Measurements from ENCODE around the gene CCNA2. TPM values are rescaled to one million over a fixed set of nuclear protein-coding genes. Genes with fewer than 3 reads are reported as not detected.

CCNA2 gene
- total RNA-seq, 4 donors from 2014 or later, result 11.6 to 43.5 (median 22.6) TPM

GRCh38 chr4:121783210-121783609 lies 40.5 kb downstream of the CCNA2 start:
- intact Hi-C loops (cut with DNase I), result no loop called here

DNA sequence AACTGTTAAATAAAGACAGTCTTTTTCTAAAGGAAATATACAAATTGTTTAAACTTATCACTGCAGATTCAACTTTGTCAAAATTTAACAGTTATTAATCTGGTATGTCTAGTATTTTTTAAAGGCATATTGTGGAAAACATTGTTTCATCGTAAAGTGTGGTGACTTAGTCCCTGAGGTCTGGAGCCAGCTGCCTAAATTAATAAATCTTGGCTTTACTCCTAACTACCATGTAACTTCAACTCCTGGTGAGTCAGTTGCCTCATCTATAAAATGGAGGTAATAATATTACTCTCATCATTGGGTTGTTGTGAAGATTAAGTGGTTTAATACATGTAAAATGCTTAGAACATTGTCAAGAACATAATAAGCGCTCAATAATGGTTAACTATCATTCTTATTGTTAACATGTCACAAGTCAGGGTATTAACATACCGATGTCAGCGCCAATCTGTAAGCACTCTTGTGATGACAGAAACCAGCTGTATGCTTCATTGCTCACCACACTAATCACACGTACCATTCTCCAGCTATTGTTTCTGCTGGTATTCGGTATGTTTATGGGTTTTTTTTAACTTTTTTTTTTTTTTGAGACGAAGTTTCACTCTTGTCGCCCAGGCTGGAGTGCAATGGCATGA lies 44.6 kb downstream of the CCNA2 start:
- Histone ChIP-seq H3K4me1 (no peaks in the 10 kb centered on the region), H3K27me3 (peaks cover 0 to 15% (median 0%) of the 10 kb centered on the region in 4 donors), H3K4me3 (no peak overlapping the region), H3K36me3 (no peaks in the 10 kb centered on the region), H3K27ac (no peak overlapping the region), H3K9me3 (no peaks in the 10 kb centered on the region)
- TF ChIP-seq POLR2A (IDR thresholded peaks at IDR 0.05), result no peak
- TF ChIP-seq, protein P1, sequence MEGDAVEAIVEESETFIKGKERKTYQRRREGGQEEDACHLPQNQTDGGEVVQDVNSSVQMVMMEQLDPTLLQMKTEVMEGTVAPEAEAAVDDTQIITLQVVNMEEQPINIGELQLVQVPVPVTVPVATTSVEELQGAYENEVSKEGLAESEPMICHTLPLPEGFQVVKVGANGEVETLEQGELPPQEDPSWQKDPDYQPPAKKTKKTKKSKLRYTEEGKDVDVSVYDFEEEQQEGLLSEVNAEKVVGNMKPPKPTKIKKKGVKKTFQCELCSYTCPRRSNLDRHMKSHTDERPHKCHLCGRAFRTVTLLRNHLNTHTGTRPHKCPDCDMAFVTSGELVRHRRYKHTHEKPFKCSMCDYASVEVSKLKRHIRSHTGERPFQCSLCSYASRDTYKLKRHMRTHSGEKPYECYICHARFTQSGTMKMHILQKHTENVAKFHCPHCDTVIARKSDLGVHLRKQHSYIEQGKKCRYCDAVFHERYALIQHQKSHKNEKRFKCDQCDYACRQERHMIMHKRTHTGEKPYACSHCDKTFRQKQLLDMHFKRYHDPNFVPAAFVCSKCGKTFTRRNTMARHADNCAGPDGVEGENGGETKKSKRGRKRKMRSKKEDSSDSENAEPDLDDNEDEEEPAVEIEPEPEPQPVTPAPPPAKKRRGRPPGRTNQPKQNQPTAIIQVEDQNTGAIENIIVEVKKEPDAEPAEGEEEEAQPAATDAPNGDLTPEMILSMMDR (IDR thresholded peaks at IDR 0.05), result no peak
- no peak for DNase-seq
- intact Hi-C loops (cut with DNase I), result no loop called here
- 64 to 67% methylated on average over 8 of the region's 8 CpGs for WGBS, 2 donors

More at GRCh38 chr4:121783210-121783609, 40.5 kb downstream of the CCNA2 start:
- peaks cover 0 to 22% (median 0%) of the 10 kb centered on the region in 4 donors for H3K27me3 ChIP-seq
- H3K27ac ChIP-seq, result no peak overlapping the region
- WGBS, 2 donors, result 71 to 73% methylated on average over 1 of the region's 1 CpG
- no peak for DNase-seq
- peaks cover 0 to 2% (median 0%) of the 10 kb centered on the region in 3 donors for H3K9me3 ChIP-seq
- no peaks in the 10 kb centered on the region for H3K36me3 ChIP-seq
- H3K4me1 ChIP-seq, result no peaks in the 10 kb centered on the region
- no peak overlapping the region for H3K4me3 ChIP-seq
- no peak for TF ChIP-seq POLR2A (IDR thresholded peaks at IDR 0.05)
- TF ChIP-seq, protein P1 (IDR thresholded peaks at IDR 0.05), result no peak

DNA sequence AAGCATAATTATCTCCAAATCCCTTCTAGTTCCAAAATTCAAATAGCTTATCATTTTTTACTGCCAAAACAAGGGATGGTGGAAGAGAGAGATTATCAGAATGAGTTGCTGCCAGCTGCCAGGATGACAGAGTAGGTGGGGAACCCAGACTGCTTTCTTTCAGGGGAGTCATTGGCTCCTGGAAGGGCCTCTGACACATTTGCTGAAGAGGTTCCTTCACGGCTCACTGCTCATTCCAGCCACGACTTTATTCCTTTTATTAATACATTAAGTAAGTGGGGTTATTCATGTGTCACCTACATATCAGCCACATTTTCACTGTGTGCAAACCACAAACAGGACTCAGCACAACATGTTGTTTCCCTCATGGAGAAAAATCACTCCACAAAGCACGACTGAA lies 46.1 kb downstream of the CCNA2 start:
- intact Hi-C loops (cut with DNase I), result no loop called here
- Histone ChIP-seq H3K27ac (no peak overlapping the region), H3K27me3 (peaks cover 0 to 20% (median 0%) of the 10 kb centered on the region in 4 donors), H3K4me1 (no peaks in the 10 kb centered on the region), H3K36me3 (no peaks in the 10 kb centered on the region), H3K9me3 (no peaks in the 10 kb centered on the region), H3K4me3 (no peak overlapping the region)
- TF ChIP-seq, protein P1 (IDR thresholded peaks at IDR 0.05), result no peak
- TF ChIP-seq POLR2A (IDR thresholded peaks at IDR 0.05), result no peak
- WGBS, 2 donors, result 12 to 16% methylated on average over 3 of the region's 3 CpGs
- no peak for DNase-seq

- no peaks in the 10 kb centered on the region for H3K9me3 ChIP-seq
Measured at GRCh38 chr4:121776610-121777401, 46.9 kb downstream of the CCNA2 start.

More at GRCh38 chr4:121776610-121777401, 46.9 kb downstream of the CCNA2 start:
- H3K27ac ChIP-seq, result no peak overlapping the region
- H3K27me3 ChIP-seq, result peaks cover 0 to 23% (median 0%) of the 10 kb centered on the region in 4 donors
- DNase-seq, result no peak
- H3K36me3 ChIP-seq, result no peaks in the 10 kb centered on the region
- no peak overlapping the region for H3K4me3 ChIP-seq
- intact Hi-C loops (cut with DNase I), result no loop called here
- H3K4me1 ChIP-seq, result no peaks in the 10 kb centered on the region
- 73 to 74% methylated on average over 6 of the region's 6 CpGs for WGBS, 2 donors
- no peak for TF ChIP-seq POLR2A (IDR thresholded peaks at IDR 0.05)
- TF ChIP-seq, protein P1 (IDR thresholded peaks at IDR 0.05), result no peak
